ENCODE measurements around the gene IL9R. TPM values are rescaled to one million over a fixed set of nuclear protein-coding genes. Genes with fewer than 3 reads are reported as not detected.
"Not testable (repeated sequence)": the region's sequence is repeated elsewhere in the genome, so short reads cannot be mapped to it uniquely, and the experiment has no call there.

IL9R gene
- total RNA-seq, 4 donors from 2014 or later, result 0.20 TPM; not detected in 3

DNA sequence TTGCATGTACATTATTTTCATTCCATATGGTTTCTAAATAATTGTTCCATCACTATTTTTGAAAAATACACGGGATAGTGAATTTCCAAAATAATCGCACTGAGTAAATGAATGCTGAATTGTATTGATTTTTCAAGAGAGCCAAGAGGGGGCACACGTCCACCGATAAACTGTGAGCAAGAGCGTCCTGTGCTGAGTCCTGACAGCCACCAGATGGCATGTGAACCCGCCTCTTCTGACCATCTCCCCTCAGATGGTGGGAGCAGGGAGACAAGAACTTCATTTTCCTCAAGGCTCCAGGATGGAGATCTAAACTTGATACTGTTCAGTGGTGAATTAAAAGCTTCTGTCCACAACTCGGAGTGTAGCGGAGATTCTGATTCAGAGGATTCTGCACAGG is 30.6 kb upstream of the IL9R start:
- Histone ChIP-seq H3K9me3 (no peaks in the 10 kb centered on the region), H3K36me3 (no peaks in the 10 kb centered on the region), H3K27me3 (no peaks in the 10 kb centered on the region), H3K4me3 (no peak overlapping the region), H3K4me1 (no peaks in the 10 kb centered on the region), H3K27ac (no peak overlapping the region)
- TF ChIP-seq, protein P1, sequence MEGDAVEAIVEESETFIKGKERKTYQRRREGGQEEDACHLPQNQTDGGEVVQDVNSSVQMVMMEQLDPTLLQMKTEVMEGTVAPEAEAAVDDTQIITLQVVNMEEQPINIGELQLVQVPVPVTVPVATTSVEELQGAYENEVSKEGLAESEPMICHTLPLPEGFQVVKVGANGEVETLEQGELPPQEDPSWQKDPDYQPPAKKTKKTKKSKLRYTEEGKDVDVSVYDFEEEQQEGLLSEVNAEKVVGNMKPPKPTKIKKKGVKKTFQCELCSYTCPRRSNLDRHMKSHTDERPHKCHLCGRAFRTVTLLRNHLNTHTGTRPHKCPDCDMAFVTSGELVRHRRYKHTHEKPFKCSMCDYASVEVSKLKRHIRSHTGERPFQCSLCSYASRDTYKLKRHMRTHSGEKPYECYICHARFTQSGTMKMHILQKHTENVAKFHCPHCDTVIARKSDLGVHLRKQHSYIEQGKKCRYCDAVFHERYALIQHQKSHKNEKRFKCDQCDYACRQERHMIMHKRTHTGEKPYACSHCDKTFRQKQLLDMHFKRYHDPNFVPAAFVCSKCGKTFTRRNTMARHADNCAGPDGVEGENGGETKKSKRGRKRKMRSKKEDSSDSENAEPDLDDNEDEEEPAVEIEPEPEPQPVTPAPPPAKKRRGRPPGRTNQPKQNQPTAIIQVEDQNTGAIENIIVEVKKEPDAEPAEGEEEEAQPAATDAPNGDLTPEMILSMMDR (IDR thresholded peaks at IDR 0.05 in 4 of 5, conservative IDR thresholded peaks at IDR 0.05 in 1 of 5), result peak in 1 of 5 experiments; percentile 6
- TF ChIP-seq POLR2A (IDR thresholded peaks at IDR 0.05), result no peak
- no peak for ATAC-seq
- in situ Hi-C loops (cut with MboI; ENCODE audit: low sequenced_read_pairs in 4 of 4) (no loop called here), intact Hi-C loops (cut with DNase I; ENCODE audit: low total_unique reads) (no loop called here)
- no peak for DNase-seq

DNA sequence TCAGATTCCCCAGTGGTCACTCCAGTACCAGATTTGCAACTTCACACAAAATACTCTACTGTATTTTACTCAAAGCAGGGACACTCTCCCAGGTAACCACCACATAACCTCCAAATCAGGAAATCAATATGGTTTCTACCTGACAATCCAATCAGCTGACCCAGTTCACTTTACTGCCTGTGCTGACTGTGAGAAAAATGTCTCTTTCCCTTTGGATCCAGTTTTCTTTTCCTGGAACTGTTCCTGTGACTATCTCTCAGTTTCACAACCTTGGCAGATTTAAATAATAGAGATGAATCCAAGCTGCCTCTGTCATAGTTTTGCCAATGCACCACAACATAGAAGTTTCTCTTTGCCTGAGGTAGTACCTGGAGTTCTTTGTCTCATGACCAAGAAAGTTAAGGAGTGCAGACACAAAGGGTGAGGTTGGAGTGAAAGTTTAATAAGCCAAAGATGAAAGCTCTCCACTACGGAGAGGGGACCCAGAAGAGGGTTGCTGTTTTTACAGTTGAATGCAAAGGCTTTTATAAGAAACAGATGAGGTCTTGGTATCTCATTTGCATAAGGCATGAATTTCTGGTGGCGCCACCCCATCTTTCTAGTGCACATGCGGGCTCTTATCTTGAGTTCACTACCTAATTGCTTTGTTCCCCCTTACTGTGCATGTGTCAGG is 29.7 kb upstream of the IL9R start:
- Histone ChIP-seq H3K27ac (no peak overlapping the region), H3K4me1 (no peaks in the 10 kb centered on the region), H3K27me3 (no peaks in the 10 kb centered on the region), H3K36me3 (no peaks in the 10 kb centered on the region), H3K4me3 (no peak overlapping the region), H3K9me3 (no peaks in the 10 kb centered on the region)
- intact Hi-C loops (cut with DNase I; ENCODE audit: low total_unique reads), result no loop called here
- TF ChIP-seq POLR2A (IDR thresholded peaks at IDR 0.05), result no peak
- TF ChIP-seq, protein P1 (IDR thresholded peaks at IDR 0.05 in 4 of 5, conservative IDR thresholded peaks at IDR 0.05 in 1 of 5), result no peak
- ATAC-seq (no peak), DNase-seq (no peak)
- in situ Hi-C loops (cut with MboI; ENCODE audit: low sequenced_read_pairs in 4 of 4), result no loop called here

DNA sequence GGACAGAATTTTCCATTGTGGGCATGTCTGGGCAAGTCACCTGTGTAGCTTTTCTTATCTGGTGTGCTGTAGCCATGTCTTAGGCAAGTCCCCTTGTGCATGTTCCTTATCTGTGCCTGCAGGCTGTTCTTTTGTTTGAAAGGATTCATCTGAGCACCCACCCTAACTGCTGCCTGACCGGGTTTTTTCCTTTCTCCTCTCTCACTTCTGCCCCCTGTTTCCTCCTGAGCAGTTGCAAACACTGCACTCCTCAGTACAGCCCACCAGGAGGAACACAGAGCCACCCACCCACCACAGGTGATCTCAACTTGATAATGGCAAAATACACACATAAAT is 29.2 kb upstream of the IL9R start:
- in situ Hi-C loops (cut with MboI; ENCODE audit: low sequenced_read_pairs in 4 of 4), result no loop called here
- intact Hi-C loops (cut with DNase I; ENCODE audit: low total_unique reads), result no loop called here
- Histone ChIP-seq H3K4me3 (no peak overlapping the region), H3K36me3 (no peaks in the 10 kb centered on the region), H3K27me3 (no peaks in the 10 kb centered on the region), H3K27ac (no peak overlapping the region), H3K4me1 (no peaks in the 10 kb centered on the region), H3K9me3 (no peaks in the 10 kb centered on the region)
- TF ChIP-seq POLR2A (IDR thresholded peaks at IDR 0.05), result no peak
- TF ChIP-seq, protein P1 (IDR thresholded peaks at IDR 0.05 in 4 of 5, conservative IDR thresholded peaks at IDR 0.05 in 1 of 5), result no peak
- ATAC-seq, result no peak
- no peak for DNase-seq

DNA sequence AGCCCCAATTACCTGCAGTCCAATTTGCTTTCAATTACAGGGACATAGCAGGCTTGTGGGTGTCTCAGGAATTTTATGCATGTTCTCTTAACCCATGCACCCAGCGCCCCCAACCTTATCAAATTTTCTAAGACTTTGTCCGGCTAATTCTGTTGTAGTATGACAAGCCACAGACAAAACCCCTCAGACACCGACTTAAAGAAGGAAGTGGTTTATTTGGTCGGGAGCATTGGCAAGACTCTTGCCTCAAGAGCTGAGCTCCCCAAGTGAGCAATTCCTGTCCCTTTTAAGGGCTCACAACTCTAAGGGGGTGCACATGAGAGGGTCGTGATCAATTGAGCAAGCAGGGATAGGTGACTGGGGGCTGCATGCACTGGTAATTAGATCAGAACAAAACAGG is 28.7 kb upstream of the IL9R start:
- H3K36me3 ChIP-seq, result no peaks in the 10 kb centered on the region
- ATAC-seq, result no peak
- H3K9me3 ChIP-seq, result no peaks in the 10 kb centered on the region
- no peak for DNase-seq
- H3K27ac ChIP-seq, result no peak overlapping the region
- H3K4me1 ChIP-seq, result no peaks in the 10 kb centered on the region
- in situ Hi-C loops (cut with MboI; ENCODE audit: low sequenced_read_pairs in 4 of 4), result no loop called here
- TF ChIP-seq POLR2A (IDR thresholded peaks at IDR 0.05), result no peak
- TF ChIP-seq, protein P1 (IDR thresholded peaks at IDR 0.05 in 4 of 5, conservative IDR thresholded peaks at IDR 0.05 in 1 of 5), result no peak
- no peak overlapping the region for H3K4me3 ChIP-seq
- intact Hi-C loops (cut with DNase I; ENCODE audit: low total_unique reads), result no loop called here
- no peaks in the 10 kb centered on the region for H3K27me3 ChIP-seq

DNA sequence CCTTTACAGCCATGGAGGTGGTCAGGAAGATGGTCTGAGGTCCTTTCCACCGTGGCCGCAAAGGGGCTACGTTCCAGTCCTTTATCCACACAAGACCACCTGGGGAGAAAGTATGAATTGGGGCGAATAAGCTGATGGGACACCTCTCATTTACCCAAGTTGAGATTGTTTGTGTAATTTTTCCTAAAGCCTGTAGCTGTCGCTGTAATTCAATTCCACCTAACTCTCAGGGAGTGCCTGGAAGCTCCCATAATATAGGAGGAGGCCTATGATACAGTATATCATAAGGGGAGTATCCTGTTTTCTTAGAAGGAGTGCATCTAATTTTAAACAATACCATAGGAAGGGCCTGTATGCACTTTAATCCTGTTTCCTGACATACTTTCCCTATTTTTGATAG is 25.8 kb upstream of the IL9R start:
- in situ Hi-C loops (cut with MboI; ENCODE audit: low sequenced_read_pairs in 4 of 4); H3K27ac ChIP-seq; DNase-seq; H3K4me3 ChIP-seq; ATAC-seq; H3K36me3 ChIP-seq; H3K27me3 ChIP-seq; H3K4me1 ChIP-seq; intact Hi-C loops (cut with DNase I; ENCODE audit: low total_unique reads); H3K9me3 ChIP-seq: not testable (repeated sequence)

DNA sequence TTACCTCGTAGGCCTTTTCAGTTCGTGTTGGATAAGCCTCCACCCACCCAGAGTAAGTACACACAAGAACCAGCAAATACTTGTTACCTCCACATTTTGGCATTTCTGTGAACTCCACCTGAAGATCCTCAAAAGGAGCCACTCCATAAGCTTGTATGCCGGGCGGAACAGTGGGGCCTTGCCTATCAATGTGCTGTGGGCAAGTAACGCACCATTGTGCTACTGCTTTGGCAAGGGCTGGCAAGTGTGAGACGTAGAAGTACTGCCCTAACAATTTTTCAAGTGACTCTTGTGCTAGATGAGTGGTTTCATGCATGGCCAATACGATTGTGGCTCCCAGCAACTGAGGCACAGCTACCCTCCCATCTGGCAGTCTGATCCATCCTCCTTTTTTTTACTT is 25.3 kb upstream of the IL9R start:
- ATAC-seq; intact Hi-C loops (cut with DNase I; ENCODE audit: low total_unique reads); H3K9me3 ChIP-seq; H3K27ac ChIP-seq; H3K36me3 ChIP-seq; H3K4me1 ChIP-seq; in situ Hi-C loops (cut with MboI; ENCODE audit: low sequenced_read_pairs in 4 of 4); H3K27me3 ChIP-seq; H3K4me3 ChIP-seq; DNase-seq: not testable (repeated sequence)

Data from gastrocnemius medialis (tissue), 4 donors.